HG03097 (cell line): ENCODE data around the gene CPPED1.

Source experiments
- ATAC-seq: cut with Tn5 transposase; IDR thresholded peaks from one replicate; pipeline ENCODE4 v1.9.1; 2021; ENCODE audit not compliant: unreplicated experiment, low FRiP score

CPPED1 gene

GRCh38 chr16:12688951-12689850 lies 114.5 kb downstream of the CPPED1 start:
- ATAC-seq: no peak

DNA sequence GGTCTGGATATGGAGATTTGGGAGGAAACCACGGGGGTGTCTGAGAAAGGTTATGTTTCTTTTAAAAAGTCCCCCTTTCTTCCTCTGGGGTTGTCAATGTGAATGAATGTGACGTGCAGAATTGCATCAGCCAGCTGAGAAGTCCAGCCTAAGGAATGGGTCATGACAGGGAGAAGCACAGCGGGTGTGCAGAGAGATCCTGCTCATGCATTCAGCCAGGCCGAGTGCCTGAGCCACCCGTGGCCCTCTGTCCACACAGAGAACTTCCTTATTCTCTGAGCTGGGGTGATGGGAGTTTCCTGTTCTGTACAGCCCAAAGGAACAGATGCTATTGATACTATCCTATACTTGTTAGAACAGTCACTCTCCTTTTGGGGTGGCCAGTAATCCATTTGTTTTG lies 117.9 kb downstream of the CPPED1 start:
- ATAC-seq: no peak

DNA sequence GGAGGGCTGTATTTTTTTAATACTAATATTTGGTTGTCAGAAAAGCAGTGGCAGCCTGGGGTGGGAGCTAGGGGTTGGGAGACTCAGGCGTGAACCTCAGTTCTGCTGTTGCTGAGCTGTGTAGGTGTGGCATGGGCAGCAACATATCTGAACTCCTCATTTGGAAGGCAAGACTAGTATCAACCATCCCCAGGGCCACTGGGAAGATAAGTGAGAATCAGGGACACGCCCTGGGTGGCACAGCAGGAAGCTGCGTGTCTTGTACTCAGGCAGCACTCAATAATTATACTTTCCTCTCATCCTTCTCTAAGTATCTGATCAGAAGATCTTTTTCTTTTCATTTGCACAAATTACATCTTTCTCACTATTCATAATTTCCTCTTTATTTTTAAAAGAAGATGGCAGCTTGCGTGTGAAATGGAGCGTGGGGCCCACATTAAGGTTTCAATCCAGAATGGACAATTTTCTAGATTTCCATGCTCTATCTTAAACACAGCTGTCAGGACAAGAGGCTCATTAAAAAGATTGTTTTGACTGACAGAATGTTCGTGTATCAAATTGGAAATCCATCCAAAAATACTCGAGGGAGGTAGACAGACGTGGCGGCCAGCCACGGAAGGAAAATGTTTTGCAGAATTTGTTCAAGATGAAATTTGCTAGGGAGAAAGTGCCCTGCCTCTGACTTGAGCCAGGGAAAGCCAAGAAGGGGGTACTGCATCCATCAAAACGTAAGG lies 121.1 kb downstream of the CPPED1 start:
- ATAC-seq: no peak

- ATAC-seq: no peak
These were observed 122.0 kb downstream of the CPPED1 start for GRCh38 chr16:12681653-12682052.

DNA sequence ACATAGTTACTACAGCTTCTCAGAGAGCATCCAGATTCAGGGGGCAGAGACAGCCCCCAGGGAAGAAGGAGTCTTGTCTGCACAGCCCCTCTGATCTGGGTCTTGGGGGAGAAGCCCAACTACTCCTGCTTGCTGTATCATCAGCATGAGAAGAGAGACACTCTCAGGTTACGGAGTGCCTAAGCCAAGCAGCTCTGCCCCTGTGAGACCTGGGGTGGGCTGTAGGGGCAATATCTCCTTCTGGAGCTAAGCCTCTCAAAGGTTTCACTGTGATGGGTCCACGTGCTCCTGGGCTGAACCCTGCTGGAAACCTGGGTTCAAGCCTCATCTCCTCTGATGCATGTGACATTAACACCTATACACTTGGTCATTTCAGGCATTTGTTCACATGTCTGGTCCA lies 123.2 kb downstream of the CPPED1 start:
- ATAC-seq: no peak

- ATAC-seq: no peak
These were observed 123.9 kb downstream of the CPPED1 start for GRCh38 chr16:12679660-12680272.

DNA sequence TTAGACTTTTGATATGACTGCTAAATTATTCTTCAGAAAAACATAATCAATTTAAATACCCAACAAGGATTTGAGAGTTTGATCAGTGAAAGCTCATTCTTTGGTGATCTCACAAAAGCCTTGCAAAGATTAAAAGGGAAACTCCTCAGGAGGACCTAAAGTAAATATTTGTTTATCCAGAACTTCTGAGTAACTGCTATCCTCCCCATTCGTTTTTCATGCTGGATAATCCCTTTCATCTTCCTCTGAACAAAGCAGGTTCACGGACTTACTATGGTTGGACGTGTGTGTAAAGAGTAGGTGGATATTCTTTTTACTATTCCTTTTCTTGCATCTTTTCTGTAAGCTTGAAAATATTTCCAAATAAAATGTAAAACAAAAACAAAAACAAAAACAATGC lies 124.7 kb downstream of the CPPED1 start:
- no peak for ATAC-seq

DNA sequence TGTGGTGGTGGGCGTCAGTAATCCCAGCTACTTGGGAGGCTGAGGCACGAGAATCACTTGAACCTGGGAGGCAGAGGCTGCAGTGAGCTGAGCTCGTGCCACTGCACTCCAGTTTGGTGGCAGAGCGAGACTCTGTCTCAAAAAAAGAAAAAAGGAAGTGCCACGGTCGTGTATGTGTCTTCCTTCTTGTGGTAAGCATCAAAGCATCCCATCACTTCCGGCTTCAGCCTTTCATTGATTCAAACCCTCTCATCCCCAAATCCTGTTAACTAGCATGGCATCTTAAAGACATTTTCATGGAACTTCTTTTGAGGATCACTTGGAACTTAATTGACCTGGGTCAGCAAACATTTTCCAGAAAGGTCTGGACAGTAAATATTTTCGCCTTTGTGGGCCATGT lies 126.2 kb downstream of the CPPED1 start:
- ATAC-seq: no peak

- no peak for ATAC-seq
These were observed 127.8 kb downstream of the CPPED1 start for GRCh38 chr16:12675852-12676251.

DNA sequence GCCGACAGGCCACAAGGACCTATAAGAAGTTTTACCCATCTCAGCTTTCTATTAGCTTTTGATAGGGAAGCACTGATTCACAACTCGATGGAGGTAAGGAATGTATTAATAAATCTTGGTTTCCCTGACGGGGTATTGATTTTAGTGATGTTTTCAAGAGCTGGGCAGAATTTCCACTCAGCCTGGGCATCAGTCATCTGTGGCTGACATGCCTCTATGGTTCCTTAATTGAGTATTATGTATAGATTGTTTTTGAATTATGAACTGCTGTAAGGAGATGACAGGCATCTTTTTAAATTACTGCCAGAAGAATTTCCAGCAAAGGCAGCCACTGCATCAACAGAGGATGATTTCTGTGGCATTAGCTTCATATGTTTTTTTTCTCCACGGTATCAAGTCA lies 128.6 kb downstream of the CPPED1 start:
- no peak for ATAC-seq

DNA sequence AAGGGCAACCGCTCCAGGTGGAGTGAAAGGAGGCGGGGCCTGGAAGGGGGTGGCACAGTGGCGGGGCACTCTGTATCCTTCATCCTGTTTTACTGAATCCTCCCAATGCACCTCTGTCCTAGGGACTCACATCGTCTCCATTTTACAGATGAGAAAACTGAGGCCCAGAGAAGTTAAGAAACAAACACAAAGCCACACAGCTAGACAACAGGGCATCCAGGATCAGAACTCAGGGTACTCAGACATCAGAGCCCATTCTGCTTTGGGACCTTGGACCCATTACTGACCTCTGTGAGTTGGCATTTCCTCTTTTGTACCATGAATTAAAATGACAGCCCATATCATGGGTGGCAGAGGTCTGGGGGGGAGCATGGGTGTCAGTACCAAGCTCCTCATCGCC lies 129.2 kb downstream of the CPPED1 start:
- no peak for ATAC-seq

DNA sequence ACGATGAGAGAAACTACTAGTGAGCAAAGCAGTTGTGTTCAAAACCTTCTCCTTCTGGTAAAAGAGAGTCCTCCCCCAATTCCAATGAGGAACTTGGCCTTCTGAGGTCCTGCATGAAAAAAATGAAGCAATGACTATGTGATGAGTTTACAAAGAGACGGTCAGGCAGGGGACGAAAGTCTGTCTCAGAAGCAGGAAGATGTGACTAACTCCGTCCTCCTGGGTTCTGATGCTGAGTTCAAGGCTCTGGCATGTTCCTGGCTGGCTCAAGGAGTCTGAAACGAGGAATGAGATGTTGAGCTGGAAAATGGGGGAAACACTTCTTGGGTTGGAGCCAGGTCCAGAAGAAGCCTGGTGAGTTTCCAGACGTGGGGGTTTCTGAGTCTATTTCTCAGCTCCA lies 129.6 kb downstream of the CPPED1 start:
- ATAC-seq: no peak

DNA sequence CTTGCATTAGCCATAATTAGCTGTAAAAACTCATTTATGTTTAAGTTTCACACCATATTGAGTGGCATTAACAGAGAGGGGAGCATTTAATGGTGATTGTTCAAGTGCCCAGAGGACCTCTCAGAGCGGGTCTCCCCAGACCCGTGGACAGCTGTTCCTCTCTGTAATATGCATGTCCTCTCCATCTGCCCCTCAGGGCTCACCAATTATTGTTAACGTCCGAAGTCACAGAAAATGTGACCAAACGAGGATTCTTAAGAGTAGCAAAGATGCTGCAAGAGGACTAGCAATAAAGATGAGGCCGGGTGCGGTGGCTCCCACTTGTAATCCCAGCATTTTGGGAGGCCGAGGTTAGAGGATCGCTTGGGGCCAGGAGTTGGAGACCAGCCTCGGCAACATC lies 130.2 kb downstream of the CPPED1 start:
- no peak for ATAC-seq

DNA sequence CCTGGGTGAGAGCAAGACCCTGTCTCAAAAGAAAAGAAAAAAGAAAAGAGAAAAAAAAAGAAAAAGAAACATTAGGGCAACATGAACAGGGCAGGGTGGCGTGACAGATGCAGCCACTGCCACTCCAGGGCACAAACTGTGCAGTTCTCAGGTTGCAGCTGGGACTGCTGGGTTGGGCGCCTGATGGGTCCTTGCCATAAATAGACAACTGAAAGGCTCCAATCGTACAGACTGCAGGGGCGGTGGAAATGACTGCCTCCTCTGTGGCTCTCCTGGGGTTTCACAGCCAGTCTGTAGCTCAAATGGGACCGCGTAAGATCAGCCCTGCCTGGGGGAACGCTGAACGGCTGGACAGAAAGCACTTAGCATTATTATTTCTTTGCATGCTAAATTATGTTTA lies 130.7 kb downstream of the CPPED1 start:
- no peak for ATAC-seq

DNA sequence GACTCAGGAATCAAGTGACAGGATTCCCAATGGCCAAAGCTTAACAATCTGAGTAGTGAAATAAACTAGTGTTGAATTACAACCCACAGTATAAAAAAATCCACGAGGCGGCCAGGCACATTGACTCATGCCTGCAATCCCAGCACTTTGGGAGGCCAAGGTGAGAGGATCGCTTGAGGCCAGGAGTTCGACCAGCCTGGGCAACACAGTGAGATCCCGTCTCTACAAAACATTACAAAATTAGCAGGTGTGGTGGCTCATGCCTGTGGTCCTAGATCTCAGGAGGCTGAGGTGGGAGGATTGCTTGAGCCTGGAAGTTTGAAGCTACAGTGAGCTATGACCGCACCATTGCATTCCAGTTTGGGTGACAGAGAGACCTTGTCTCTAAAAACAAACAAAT lies 133.8 kb downstream of the CPPED1 start:
- no peak for ATAC-seq

DNA sequence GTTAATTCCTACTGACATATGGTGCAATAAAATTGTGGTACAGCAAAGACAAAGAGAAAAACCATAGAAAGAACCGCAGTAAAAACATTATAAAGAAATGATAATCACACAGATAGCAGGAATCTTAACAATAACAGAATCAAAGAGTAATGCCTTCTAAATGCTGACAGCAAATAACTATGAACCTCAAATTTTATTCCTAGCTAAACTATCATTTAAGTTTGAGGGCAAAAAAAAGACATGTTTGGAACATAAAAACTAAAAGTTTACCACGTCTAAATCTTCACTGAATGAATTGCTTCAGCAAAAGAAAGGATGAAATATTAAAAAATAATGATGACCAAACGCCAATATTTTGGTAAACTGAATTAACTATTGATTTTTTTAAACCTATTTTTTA lies 135.8 kb downstream of the CPPED1 start:
- no peak for ATAC-seq

DNA sequence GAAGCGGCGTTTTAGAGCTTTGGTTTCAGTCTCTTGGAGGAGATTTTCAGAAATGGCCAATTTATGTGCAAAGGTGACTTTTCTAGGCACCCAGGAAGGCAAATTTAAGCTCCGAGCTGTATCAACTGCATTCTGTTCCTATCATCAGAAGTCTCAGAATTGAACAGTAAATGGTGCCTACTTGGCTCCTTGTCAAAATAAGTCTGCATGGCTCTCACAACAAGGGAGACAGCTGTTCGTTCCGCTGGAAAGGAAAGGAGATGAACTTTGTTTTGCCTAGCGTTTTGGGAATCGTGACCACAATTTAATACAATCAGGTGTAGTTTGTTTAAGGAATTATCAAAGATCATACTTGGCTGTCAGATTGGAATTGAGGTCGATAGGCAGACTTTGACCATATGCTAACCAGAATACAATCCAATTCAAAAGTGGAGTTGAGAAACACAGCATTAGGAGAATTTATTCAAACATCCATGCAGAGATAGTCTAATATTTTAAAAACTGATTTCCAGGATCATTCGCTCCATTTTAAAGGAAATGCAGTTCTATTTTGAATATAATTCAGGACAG lies 139.4 kb downstream of the CPPED1 start:
- no peak for ATAC-seq

DNA sequence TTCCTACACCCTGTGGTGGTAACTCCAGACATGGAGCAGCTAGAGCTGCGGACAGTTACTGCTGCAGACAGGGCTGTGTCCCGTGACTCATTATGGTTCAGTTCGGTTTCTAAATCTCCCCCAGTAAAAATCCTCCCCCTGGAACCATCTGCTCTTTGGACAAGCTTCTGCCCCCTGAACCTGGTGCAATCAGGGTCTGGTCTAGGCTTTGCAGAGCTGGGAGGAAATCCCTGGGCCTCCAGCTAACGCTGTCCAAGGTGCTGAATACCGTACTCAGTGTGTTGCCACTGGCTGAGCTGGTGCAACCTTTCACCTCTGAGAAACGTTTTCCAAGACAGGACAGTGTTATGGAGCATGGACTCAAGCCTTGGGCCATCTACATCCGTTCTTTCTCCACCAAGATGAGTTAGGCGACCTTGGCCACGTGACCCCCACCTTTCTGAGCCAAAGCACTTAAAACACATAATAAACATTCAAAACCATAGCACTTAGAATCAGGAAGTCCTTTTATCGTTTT lies 142.0 kb downstream of the CPPED1 start:
- no peak for ATAC-seq

DNA sequence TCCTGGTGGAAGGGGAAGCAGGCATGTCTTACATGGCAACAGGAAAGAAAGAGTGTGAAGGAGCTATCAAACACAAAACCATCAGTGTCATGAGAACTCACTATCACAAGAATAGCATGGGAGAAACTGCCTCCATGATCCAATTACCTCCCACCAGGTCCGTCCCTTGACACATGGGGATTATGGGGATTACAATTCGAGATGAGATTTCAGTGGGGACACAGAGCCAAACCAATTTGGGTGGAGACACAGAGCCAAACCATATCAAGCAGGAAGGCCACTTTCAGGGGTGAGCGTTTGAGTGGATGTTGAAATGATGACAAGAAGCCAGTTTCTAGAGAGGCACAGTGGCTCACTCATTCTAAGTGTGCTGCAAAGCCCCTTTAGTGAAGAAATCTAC lies 143.8 kb downstream of the CPPED1 start:
- no peak for ATAC-seq

- ATAC-seq: no peak
These were observed 145.2 kb downstream of the CPPED1 start for GRCh38 chr16:12658506-12658905.

DNA sequence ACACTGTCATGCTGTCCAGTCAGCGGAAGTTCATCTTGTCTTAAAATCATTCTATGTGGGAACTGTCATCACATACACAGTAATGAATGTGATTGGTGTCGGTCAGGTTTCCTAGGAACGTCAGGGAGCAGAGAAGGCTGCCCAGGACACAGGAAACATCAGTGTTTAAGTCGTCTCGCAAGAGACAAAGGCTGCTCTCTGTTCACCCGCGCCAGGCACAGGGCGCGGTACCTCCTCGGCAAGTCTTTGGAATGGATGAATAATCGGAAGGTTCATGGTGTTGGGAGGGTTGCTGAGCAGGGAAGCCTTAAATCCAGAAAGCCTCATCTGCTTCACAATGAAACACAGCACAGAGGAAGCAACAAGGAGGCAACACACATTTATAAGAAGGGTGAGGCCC lies 148.2 kb downstream of the CPPED1 start:
- ATAC-seq: no peak
